ENCODE measurements around the gene FAM151B.

Gene FAM151B

GRCh38 chr5:80502800-80503199 lies 14.9 kb downstream of the FAM151B start:
- H3K27ac ChIP-seq: no peak overlapping the region

GRCh38 chr5:80503641-80504040 lies 15.7 kb downstream of the FAM151B start:
- DNase-seq (ENCODE audit: low read depth, low spot score): no peak

More at GRCh38 chr5:80502800-80503199, 14.9 kb downstream of the FAM151B start:
- DNase-seq (ENCODE audit: low read depth, low spot score): no peak

GRCh38 chr5:80504833-80505232 lies 16.9 kb downstream of the FAM151B start:
- no peak for DNase-seq (ENCODE audit: low read depth, low spot score)
- no peak overlapping the region for H3K27ac ChIP-seq

More at GRCh38 chr5:80503641-80504040, 15.7 kb downstream of the FAM151B start:
- no peak overlapping the region for H3K27ac ChIP-seq

GRCh38 chr5:80507663-80508062 lies 19.8 kb downstream of the FAM151B start:
- no peak overlapping the region for H3K27ac ChIP-seq
- DNase-seq (ENCODE audit: low read depth, low spot score): no peak

GRCh38 chr5:80508844-80509243 lies 20.9 kb downstream of the FAM151B start:
- DNase-seq (ENCODE audit: low read depth, low spot score): no peak
- H3K27ac ChIP-seq: no peak overlapping the region

GRCh38 chr5:80509362-80509761 lies 21.5 kb downstream of the FAM151B start:
- DNase-seq (ENCODE audit: low read depth, low spot score): no peak
- H3K27ac ChIP-seq: no peak overlapping the region

- H3K27ac ChIP-seq: no peak overlapping the region
- DNase-seq (ENCODE audit: low read depth, low spot score): peak; percentile 77
Observed at GRCh38 chr5:80516826-80517225, 28.9 kb downstream of the FAM151B start.

- no peak for DNase-seq (ENCODE audit: low read depth, low spot score)
- H3K27ac ChIP-seq: no peak overlapping the region
Observed at GRCh38 chr5:80540691-80541090, 52.8 kb downstream of the FAM151B start.

GRCh38 chr5:80541392-80541791 lies 53.5 kb downstream of the FAM151B start:
- H3K27ac ChIP-seq: no peak overlapping the region
- no peak for DNase-seq (ENCODE audit: low read depth, low spot score)

- DNase-seq (ENCODE audit: low read depth, low spot score): no peak
- H3K27ac ChIP-seq: no peak overlapping the region
Observed at GRCh38 chr5:80554646-80555045, 66.7 kb downstream of the FAM151B start.

- DNase-seq (ENCODE audit: low read depth, low spot score): no peak
Observed at GRCh38 chr5:80555099-80555498, 67.2 kb downstream of the FAM151B start.

GRCh38 chr5:80559244-80559643 lies 71.3 kb downstream of the FAM151B start:
- H3K27ac ChIP-seq: no peak overlapping the region
- no peak for DNase-seq (ENCODE audit: low read depth, low spot score)

More at GRCh38 chr5:80555099-80555498, 67.2 kb downstream of the FAM151B start:
- H3K27ac ChIP-seq: no peak overlapping the region

- no peak for DNase-seq (ENCODE audit: low read depth, low spot score)
- H3K27ac ChIP-seq: no peak overlapping the region
Observed at GRCh38 chr5:80565330-80565729, 77.4 kb downstream of the FAM151B start.

GRCh38 chr5:80566711-80567259 lies 78.9 kb downstream of the FAM151B start:
- no peak overlapping the region for H3K27ac ChIP-seq
- no peak for DNase-seq (ENCODE audit: low read depth, low spot score)

- no peak for DNase-seq (ENCODE audit: low read depth, low spot score)
- no peak overlapping the region for H3K27ac ChIP-seq
Observed at GRCh38 chr5:80568251-80568650, 80.4 kb downstream of the FAM151B start.

GRCh38 chr5:80569086-80569960 lies 81.4 kb downstream of the FAM151B start:
- DNase-seq (ENCODE audit: low read depth, low spot score): no peak
- H3K27ac ChIP-seq: no peak overlapping the region

- DNase-seq (ENCODE audit: low read depth, low spot score): no peak
- no peak within 1 kb of the TSS for H3K27ac ChIP-seq
Observed at GRCh38 chr5:80569961-80570786, 82.3 kb downstream of the FAM151B start, which contains the start of gene ANKRD34B. TSS of gene ANKRD34B (minus strand) at chr5:80570280. CDS start at chr5:80560019, 10,261 bp downstream.

GRCh38 chr5:80573062-80573461 lies 85.2 kb downstream of the FAM151B start:
- DNase-seq (ENCODE audit: low read depth, low spot score): no peak

GRCh38 chr5:80576383-80576782 lies 88.5 kb downstream of the FAM151B start:
- no peak overlapping the region for H3K27ac ChIP-seq
- no peak for DNase-seq (ENCODE audit: low read depth, low spot score)

More at GRCh38 chr5:80573062-80573461, 85.2 kb downstream of the FAM151B start:
- H3K27ac ChIP-seq: no peak overlapping the region

- no peak for DNase-seq (ENCODE audit: low read depth, low spot score)
- no peak overlapping the region for H3K27ac ChIP-seq
Observed at GRCh38 chr5:80577707-80578106, 89.8 kb downstream of the FAM151B start.

GRCh38 chr5:80579050-80579449 lies 91.2 kb downstream of the FAM151B start:
- DNase-seq (ENCODE audit: low read depth, low spot score): no peak
- H3K27ac ChIP-seq: no peak overlapping the region

Data from epithelial cell of prostate (primary cell).